Stimulated activated CD8-positive, alpha-beta memory T cell treated with anti-CD3 and anti-CD28 coated beads, Interleukin-12 subunit alpha, Interleukin-12 subunit beta, amount 100 ng/mL, for 4 hours (primary cell): ENCODE measurements around the gene MUC5AC.
"Not testable (repeated sequence)": the region's sequence is repeated elsewhere in the genome, so short reads cannot be mapped to it uniquely, and the experiment has no call there.

Source experiments
- DNase-seq: peaks from one replicate; pipeline ENCODE4 v3.0.0-alpha.2; 2020; ENCODE audit warnings: low read depth

Gene MUC5AC

DNA sequence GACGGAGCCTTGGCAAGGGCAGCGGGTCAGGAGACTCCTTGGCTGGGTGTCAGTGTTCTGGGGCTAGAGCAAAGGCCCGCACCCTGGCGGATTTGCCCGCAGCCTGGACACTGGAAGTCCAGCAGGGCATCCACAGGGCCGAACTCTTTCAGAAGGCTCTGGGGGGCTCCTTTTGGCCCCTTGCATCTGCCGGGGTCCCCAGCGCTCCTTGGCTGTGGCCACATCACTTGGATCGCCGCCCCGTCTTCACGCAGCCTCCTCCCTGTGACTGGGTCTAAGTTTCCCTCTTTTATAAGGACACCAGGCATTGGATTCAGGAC, 20.0 kb downstream of the MUC5AC start:
- DNase-seq, result no peak

DNA sequence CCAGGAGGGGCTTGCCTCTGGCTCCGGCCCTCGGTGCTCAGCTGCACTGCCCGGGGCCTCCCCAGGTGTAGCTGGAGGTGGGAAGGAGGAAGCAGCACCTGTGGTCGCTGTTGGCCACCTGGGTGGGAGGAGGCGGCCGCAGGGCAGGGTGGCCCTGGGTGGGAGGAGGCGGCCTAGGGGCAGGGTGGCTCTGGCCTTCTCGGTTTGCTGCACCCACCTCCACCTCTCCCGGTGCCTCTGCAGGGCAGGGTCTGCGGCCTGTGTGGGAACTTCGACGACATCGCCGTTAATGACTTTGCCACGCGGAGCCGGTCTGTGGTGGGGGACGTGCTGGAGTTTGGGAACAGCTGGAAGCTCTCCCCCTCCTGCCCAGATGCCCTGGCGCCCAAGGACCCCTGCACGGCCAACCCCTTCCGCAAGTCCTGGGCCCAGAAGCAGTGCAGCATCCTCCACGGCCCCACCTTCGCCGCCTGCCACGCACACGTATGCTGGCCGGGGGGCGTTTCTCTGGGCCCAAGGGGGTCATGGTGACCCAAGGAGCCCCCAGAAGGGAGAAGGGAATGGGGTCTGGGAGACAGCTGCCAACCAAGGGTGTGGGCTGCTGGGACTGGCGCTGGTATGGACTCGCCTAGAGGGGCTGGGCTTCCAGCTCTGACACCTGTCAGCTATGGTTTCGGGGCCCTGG, 20.6 kb downstream of the MUC5AC start:
- DNase-seq, result no peak

- DNase-seq, result no peak
Observed at GRCh38 chr11:1178906-1179305, 21.2 kb downstream of the MUC5AC start.

- no peak for DNase-seq
Observed at GRCh38 chr11:1179641-1180040, 21.9 kb downstream of the MUC5AC start.

- no peak for DNase-seq
Observed at GRCh38 chr11:1180171-1180570, 22.4 kb downstream of the MUC5AC start.

DNA sequence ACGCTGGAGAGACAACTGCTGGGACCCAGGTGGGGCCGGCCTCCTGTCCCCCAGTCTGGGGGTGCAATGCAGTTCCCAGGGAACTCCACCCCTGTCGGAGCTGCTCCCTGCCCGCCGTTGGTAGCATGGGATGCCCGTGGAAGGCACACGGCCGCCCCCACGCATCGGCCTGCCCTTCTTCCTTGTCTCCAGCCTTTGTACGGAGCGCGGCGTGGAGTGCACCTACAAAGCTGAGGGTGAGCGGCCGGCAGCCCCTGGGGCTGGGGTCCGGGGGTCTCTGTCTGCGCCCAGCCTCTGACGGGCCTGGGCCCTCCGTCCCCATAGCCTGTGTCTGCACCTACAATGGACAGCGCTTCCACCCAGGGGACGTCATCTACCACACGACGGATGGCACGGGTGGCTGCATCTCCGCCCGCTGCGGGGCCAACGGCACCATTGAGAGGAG, 23.2 kb downstream of the MUC5AC start:
- no peak for DNase-seq

GRCh38 chr11:1181420-1181819, 23.7 kb downstream of the MUC5AC start:
- no peak for DNase-seq

- DNase-seq, result no peak
Observed at GRCh38 chr11:1181853-1182535, 24.2 kb downstream of the MUC5AC start.

DNA sequence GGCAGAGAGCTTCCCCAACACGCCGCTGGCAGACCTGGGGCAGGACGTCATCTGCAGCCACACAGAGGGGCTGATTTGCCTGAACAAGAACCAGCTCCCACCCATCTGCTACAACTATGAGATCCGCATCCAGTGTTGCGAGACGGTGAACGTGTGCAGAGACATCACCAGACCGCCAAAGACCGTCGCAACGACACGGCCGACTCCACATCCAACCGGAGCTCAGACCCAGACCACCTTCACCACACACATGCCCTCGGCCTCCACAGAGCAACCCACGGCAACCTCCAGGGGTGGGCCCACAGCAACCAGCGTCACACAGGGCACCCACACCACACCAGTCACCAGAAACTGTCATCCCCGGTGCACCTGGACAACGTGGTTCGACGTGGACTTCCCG, 26.4 kb downstream of the MUC5AC start:
- DNase-seq, result not testable (repeated sequence)

- DNase-seq, result not testable (repeated sequence)
Observed at GRCh38 chr11:1188451-1189130, 30.8 kb downstream of the MUC5AC start.

DNA sequence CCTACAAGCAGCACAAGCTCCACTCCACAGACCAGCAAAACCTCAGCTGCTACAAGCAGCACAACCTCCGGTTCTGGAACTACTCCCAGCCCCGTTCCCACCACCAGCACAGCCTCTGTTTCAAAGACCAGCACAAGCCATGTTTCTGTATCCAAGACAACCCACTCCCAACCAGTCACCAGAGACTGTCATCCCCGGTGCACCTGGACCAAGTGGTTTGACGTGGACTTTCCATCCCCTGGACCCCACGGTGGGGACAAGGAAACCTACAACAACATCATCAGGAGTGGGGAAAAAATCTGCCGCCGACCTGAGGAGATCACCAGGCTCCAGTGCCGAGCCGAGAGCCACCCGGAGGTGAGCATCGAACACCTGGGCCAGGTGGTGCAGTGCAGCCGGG, 32.1 kb downstream of the MUC5AC start:
- DNase-seq, result not testable (repeated sequence)

GRCh38 chr11:1191786-1192470, 34.2 kb downstream of the MUC5AC start:
- DNase-seq, result not testable (repeated sequence)

GRCh38 chr11:1192741-1193325, 35.1 kb downstream of the MUC5AC start:
- no peak for DNase-seq

DNA sequence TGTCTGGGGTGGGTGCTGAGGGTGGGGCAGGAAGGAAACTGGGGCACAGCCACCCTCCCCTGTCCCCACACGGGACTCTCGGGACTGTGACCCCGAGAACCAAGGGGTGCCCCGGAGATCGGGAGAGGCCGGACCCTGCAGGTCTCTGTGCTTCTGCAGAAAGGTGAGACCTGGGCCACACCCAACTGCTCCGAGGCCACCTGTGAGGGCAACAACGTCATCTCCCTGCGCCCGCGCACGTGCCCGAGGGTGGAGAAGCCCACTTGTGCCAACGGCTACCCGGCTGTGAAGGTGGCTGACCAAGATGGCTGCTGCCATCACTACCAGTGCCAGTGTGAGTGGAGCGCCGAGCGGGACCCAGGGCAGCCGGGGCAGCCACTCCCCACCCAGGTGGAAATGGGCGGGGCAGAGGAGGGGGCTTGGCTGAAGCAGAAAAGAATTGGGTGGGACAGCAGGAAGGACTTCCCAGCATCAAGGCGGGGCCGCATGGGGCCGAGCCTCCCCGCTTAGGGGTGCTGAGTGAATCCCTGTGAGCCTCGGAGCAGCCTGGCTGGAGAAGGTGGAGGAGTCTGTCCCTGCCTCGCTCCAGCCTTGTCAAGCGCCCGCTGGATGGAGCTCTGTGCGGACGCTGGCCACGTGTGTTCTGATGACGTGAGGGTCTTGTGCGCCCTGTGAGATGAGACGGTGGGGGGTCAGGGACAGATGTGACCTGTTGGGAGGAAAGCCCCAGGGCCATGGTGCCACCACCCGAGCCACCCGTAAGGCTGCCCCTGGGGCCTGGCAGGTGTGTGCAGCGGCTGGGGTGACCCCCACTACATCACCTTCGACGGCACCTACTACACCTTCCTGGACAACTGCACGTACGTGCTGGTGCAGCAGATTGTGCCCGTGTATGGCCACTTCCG, 35.8 kb downstream of the MUC5AC start:
- no peak for DNase-seq

GRCh38 chr11:1194231-1194976, 36.7 kb downstream of the MUC5AC start:
- no peak for DNase-seq

GRCh38 chr11:1194977-1195681, 37.4 kb downstream of the MUC5AC start:
- DNase-seq, result no peak

DNA sequence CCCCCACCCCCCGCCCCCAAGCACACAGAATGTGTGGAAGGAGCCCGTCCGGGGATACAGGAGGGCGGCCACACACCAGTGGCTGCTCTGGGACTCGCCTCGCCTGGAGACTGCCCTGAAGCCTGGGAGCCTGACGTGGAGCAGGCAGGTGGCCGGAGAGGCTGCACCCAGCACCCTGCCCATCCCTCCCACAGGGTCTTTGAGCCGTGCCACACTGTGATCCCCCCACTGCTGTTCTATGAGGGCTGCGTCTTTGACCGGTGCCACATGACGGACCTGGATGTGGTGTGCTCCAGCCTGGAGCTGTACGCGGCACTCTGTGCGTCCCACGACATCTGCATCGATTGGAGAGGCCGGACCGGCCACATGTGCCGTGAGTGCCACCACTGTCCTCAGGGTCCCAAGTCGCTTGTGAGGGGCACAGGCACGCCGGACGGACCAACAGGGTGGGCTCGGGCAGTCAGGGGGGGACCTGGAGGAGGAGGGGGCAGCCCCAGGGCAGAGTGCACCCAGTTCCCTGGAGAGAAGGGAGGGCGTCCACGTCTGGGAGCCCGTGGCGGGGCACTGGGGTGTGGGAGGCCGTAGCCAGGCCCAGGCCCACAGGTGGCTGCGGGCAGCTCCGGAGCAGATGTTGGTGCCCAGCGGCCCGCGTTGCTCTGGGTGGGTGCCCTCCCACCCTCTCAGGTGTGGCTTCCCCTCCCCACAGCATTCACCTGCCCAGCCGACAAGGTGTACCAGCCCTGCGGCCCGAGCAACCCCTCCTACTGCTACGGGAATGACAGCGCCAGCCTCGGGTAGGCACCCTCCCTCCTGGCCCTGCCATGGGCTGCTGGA, 38.1 kb downstream of the MUC5AC start:
- DNase-seq, result no peak

- DNase-seq, result no peak
Observed at GRCh38 chr11:1196516-1197391, 39.0 kb downstream of the MUC5AC start.
